ENCODE results near the gene THSD4.

The THSD4 gene

GRCh38 chr15:71330638-71331162, 215.4 kb downstream of the THSD4 start:
- Histone ChIP-seq H3K36me3 (ENCODE audit: insufficient read depth, low read length) (no peaks in the 10 kb centered on the region), H3F3A (ENCODE audit: insufficient read depth, low read length) (no peaks in the 10 kb centered on the region), H3K4me2 (ENCODE audit: low read length) (no peak overlapping the region), H3K4me1 (ENCODE audit: insufficient read depth, low read length, severe bottlenecking) (no peaks in the 10 kb centered on the region), H3K9me2 (ENCODE audit: low read depth, low read length) (no peaks in the 10 kb centered on the region), H3K9me3 (ENCODE audit: low read length) (no peaks in the 10 kb centered on the region), H2AFZ (ENCODE audit: low read length) (no peak overlapping the region), H3K9ac (ENCODE audit: low read length) (no peak overlapping the region), H4K20me1 (ENCODE audit: insufficient read depth, low read length) (no peaks in the 10 kb centered on the region), H3K4me3 (ENCODE audit: low read depth, low read length, poor library complexity, severe bottlenecking) (no peak overlapping the region), H3K27ac (ENCODE audit: low read depth, low read length, poor library complexity, severe bottlenecking) (no peak overlapping the region), H3K27me3 (ENCODE audit: insufficient read depth, low read length) (no peaks in the 10 kb centered on the region), H3K79me2 (ENCODE audit: insufficient read depth, low read length) (no peaks in the 10 kb centered on the region)
- no peak for TF ChIP-seq EZH2 (IDR thresholded peaks at IDR 0.05; ENCODE audit: borderline replicate concordance, low read length)
- TF ChIP-seq, protein P1, sequence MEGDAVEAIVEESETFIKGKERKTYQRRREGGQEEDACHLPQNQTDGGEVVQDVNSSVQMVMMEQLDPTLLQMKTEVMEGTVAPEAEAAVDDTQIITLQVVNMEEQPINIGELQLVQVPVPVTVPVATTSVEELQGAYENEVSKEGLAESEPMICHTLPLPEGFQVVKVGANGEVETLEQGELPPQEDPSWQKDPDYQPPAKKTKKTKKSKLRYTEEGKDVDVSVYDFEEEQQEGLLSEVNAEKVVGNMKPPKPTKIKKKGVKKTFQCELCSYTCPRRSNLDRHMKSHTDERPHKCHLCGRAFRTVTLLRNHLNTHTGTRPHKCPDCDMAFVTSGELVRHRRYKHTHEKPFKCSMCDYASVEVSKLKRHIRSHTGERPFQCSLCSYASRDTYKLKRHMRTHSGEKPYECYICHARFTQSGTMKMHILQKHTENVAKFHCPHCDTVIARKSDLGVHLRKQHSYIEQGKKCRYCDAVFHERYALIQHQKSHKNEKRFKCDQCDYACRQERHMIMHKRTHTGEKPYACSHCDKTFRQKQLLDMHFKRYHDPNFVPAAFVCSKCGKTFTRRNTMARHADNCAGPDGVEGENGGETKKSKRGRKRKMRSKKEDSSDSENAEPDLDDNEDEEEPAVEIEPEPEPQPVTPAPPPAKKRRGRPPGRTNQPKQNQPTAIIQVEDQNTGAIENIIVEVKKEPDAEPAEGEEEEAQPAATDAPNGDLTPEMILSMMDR (IDR thresholded peaks at IDR 0.05; ENCODE audit: low read length): no peak

DNA sequence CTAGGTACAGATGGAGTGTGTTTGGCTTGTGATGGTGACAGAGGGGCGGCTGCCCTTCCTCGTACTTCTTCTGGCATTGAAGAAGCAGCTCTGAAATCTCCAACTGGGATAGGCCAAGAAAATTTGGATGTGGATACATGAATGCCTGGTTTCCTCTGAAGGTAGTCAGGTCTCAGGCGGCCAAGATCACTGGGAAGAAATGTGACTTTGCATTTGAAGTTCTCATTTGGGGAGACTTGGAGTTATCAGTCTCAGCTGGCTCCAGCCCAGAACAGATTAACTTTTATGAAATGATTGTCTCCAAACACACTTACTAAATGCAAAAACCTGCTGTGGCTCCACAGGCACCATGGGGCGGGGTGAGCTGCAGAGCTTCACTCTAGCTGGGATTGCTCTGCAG, 215.9 kb downstream of the THSD4 start:
- Histone ChIP-seq H3K79me2 (ENCODE audit: insufficient read depth, low read length) (no peaks in the 10 kb centered on the region), H3K36me3 (ENCODE audit: insufficient read depth, low read length) (no peaks in the 10 kb centered on the region), H3F3A (ENCODE audit: insufficient read depth, low read length) (no peaks in the 10 kb centered on the region), H3K4me1 (ENCODE audit: insufficient read depth, low read length, severe bottlenecking) (no peaks in the 10 kb centered on the region), H2AFZ (ENCODE audit: low read length) (no peak overlapping the region), H3K27me3 (ENCODE audit: insufficient read depth, low read length) (no peaks in the 10 kb centered on the region), H3K27ac (ENCODE audit: low read depth, low read length, poor library complexity, severe bottlenecking) (no peak overlapping the region), H4K20me1 (ENCODE audit: insufficient read depth, low read length) (no peaks in the 10 kb centered on the region), H3K4me2 (ENCODE audit: low read length) (no peak overlapping the region), H3K9me3 (ENCODE audit: low read length) (no peaks in the 10 kb centered on the region), H3K9ac (ENCODE audit: low read length) (no peak overlapping the region), H3K9me2 (ENCODE audit: low read depth, low read length) (no peaks in the 10 kb centered on the region), H3K4me3 (ENCODE audit: low read depth, low read length, poor library complexity, severe bottlenecking) (no peak overlapping the region)
- TF ChIP-seq EZH2 (IDR thresholded peaks at IDR 0.05; ENCODE audit: borderline replicate concordance, low read length): no peak
- TF ChIP-seq, protein P1 (IDR thresholded peaks at IDR 0.05; ENCODE audit: low read length): no peak

GRCh38 chr15:71332431-71333004, 217.2 kb downstream of the THSD4 start:
- Histone ChIP-seq H3K79me2 (ENCODE audit: insufficient read depth, low read length) (no peaks in the 10 kb centered on the region), H3K27ac (ENCODE audit: low read depth, low read length, poor library complexity, severe bottlenecking) (no peak overlapping the region), H3K4me3 (ENCODE audit: low read depth, low read length, poor library complexity, severe bottlenecking) (no peak overlapping the region), H3K4me1 (ENCODE audit: insufficient read depth, low read length, severe bottlenecking) (no peaks in the 10 kb centered on the region), H3K9ac (ENCODE audit: low read length) (no peak overlapping the region), H2AFZ (ENCODE audit: low read length) (no peak overlapping the region), H3K36me3 (ENCODE audit: insufficient read depth, low read length) (no peaks in the 10 kb centered on the region), H4K20me1 (ENCODE audit: insufficient read depth, low read length) (no peaks in the 10 kb centered on the region), H3K9me3 (ENCODE audit: low read length) (no peaks in the 10 kb centered on the region), H3K9me2 (ENCODE audit: low read depth, low read length) (no peaks in the 10 kb centered on the region), H3K27me3 (ENCODE audit: insufficient read depth, low read length) (no peaks in the 10 kb centered on the region), H3F3A (ENCODE audit: insufficient read depth, low read length) (no peaks in the 10 kb centered on the region), H3K4me2 (ENCODE audit: low read length) (no peak overlapping the region)
- TF ChIP-seq, protein P1 (IDR thresholded peaks at IDR 0.05; ENCODE audit: low read length): no peak
- TF ChIP-seq EZH2 (IDR thresholded peaks at IDR 0.05; ENCODE audit: borderline replicate concordance, low read length): no peak
